Measurements from ENCODE around the gene TMEM87B.
"Not testable (repeated sequence)": the region's sequence is repeated elsewhere in the genome, so short reads cannot be mapped to it uniquely, and the experiment has no call there.

Gene TMEM87B

DNA sequence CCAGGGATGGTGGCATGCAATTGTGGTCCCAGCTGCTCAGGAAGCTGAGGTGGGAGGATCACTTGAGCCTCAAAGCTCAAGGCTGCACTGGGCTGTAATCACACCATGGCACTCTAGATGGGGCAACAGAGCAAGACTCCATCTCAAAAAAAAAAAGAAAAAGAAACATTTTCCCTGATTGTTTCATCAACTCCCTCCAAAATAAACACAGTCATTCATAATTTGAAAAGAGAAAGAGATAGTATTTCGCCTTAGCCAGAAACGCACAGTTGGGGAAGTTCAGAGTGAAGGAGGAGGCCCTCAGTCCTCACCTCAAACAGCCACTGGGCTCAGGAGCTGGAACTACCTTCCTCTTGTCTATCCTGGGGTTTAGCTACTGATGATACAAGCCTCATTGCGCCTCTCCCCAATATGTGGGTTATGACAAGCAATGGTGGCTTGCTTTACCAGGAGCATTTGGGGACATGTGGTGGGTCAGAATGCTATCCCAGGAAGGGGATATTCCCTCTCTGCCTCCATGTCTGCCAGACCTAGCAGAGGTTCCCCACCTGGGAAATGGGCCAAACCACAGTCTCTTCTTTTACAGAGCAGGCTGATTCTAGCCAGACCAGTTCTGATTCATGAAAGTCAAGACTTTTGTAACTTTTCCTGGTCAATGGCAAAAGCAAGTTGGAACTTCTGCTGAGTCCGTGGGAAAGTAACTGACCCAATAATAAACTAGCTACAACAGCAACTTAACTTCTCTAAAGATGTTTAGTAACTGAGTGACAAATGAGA, 22.2 kb upstream of the TMEM87B start:
- no peak for DNase-seq (ENCODE audit: insufficient read length, low spot score)
- TF ChIP-seq, protein P1, sequence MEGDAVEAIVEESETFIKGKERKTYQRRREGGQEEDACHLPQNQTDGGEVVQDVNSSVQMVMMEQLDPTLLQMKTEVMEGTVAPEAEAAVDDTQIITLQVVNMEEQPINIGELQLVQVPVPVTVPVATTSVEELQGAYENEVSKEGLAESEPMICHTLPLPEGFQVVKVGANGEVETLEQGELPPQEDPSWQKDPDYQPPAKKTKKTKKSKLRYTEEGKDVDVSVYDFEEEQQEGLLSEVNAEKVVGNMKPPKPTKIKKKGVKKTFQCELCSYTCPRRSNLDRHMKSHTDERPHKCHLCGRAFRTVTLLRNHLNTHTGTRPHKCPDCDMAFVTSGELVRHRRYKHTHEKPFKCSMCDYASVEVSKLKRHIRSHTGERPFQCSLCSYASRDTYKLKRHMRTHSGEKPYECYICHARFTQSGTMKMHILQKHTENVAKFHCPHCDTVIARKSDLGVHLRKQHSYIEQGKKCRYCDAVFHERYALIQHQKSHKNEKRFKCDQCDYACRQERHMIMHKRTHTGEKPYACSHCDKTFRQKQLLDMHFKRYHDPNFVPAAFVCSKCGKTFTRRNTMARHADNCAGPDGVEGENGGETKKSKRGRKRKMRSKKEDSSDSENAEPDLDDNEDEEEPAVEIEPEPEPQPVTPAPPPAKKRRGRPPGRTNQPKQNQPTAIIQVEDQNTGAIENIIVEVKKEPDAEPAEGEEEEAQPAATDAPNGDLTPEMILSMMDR (IDR thresholded peaks at IDR 0.05; ENCODE audit: insufficient read depth, missing control alignments): no peak
- FAIRE-seq: no peak

DNA sequence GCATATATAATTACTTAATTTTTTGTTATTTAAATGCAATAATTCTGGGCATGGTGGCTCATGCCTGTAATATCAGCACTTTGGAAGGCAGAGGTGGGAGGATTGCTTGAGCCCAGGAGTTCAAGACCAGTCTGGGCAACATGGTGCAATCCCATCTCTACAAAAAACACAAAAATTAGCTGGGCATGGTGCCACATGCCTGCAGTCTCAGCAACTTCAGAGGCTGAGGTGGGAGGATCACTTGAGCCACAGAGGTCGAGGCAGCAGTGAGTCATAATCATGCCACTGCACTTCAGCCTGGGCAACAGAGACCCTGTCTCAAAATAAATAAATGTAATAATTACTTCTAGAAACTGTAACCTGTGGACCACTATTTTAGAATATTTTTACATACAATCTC, 21.5 kb upstream of the TMEM87B start:
- TF ChIP-seq, protein P1 (IDR thresholded peaks at IDR 0.05; ENCODE audit: insufficient read depth, missing control alignments): no peak
- DNase-seq (ENCODE audit: insufficient read length, low spot score): no peak
- no peak for FAIRE-seq

DNA sequence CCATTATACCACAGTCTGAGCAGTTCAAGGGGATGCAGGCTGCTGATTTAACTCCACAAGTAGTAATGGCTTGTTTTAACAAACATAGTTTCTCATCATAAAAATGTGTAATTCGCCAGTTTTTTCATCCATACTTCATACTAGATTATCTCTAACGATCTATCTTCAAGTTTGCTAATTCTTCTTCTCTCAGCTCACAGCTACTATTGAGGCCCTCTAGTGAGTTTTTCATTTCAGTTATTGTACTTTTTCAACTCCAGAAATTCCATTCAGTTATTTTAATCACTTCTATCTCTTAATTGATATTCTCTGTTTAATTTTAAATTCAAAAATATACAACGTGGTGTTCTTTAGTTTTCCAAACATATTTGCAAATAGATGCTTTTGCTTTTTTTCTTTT, 20.1 kb upstream of the TMEM87B start:
- FAIRE-seq (no peak), DNase-seq (ENCODE audit: insufficient read length, low spot score) (no peak)
- TF ChIP-seq, protein P1 (IDR thresholded peaks at IDR 0.05; ENCODE audit: insufficient read depth, missing control alignments): no peak

DNA sequence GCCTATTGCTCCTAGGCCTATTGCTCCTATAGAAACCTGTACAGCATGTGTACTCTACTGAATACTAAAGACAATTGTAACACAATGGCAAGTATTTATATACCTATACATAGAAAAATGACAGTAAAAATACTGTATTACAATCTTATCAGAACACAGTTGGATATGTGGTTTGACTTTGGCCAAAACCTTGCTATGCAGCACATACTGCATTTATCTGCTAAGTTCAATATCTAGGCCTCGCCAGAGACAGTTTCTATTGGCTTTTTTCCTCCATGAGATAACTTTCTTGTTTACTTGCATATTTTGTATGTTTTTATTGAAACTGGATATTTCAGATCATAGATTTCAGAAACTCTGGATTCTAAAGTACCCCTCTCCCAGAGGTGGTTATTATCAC, 19.3 kb upstream of the TMEM87B start:
- DNase-seq (ENCODE audit: insufficient read length, low spot score) (no peak), FAIRE-seq (no peak)
- TF ChIP-seq, protein P1 (IDR thresholded peaks at IDR 0.05; ENCODE audit: insufficient read depth, missing control alignments): no peak

DNA sequence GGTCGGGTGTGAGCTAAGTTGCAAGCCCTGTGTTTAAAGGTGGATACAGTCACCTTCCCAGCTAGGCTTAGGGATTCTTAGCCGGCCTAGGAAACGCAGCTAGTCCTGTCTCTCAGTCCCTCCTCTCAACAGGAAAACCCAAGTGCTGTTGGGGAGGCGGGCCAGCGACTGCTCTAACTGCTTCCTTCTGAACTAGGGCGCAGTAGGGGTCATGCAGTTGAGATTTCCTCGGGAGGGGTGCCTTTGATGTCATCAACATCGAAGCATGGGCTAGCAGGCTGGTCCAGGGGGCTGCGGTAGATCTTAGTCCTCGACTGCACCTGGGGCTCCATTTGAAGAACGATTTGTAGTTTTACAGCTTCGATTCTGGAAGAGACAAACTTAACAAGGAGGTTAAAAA, 15.5 kb upstream of the TMEM87B start:
- not testable (repeated sequence) for FAIRE-seq; DNase-seq (ENCODE audit: insufficient read length, low spot score)

DNA sequence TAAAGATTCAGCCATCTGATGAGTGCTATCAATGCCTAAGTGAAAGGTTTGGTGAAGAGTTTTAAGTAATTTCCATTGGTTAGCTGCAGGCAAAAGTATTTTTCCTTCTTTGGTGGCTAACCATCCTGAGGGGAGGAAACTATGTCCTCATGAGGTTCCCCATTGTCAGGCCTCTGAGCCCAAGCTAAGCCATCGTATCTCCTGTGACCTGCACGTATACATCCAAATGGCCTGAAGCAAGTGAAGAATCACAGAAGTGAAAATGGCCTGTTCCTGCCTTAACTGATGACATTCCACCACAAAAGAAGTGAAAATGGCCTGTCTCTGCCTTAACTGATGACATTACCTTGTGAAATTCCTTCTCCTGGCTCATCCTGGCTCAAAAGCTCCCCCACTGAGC, 15.0 kb upstream of the TMEM87B start:
- not testable (repeated sequence) for FAIRE-seq

DNA sequence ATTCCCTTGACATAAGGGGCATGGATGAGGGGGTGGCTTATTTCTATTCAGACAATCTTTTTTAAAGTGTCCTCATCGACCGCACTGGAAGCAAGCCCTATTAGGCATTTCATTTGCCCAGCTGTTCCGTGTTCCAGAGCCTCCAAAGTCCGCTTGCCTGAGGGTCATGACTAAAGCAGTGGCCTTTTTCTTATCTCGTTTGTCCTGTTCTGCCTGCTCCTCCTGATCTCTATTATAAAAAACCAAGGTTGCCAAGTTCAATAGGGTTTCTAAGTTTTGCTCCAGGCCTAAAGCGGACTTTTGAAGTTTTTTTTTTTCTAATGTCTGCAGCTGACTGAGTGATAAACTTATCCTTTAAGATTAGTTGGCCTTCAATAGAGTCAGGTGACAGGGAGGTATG, 13.6 kb upstream of the TMEM87B start:
- FAIRE-seq; DNase-seq (ENCODE audit: insufficient read length, low spot score): not testable (repeated sequence)

More for the DNA sequence above, 15.0 kb upstream of the TMEM87B start:
- DNase-seq (ENCODE audit: insufficient read length, low spot score): not testable (repeated sequence)

DNA sequence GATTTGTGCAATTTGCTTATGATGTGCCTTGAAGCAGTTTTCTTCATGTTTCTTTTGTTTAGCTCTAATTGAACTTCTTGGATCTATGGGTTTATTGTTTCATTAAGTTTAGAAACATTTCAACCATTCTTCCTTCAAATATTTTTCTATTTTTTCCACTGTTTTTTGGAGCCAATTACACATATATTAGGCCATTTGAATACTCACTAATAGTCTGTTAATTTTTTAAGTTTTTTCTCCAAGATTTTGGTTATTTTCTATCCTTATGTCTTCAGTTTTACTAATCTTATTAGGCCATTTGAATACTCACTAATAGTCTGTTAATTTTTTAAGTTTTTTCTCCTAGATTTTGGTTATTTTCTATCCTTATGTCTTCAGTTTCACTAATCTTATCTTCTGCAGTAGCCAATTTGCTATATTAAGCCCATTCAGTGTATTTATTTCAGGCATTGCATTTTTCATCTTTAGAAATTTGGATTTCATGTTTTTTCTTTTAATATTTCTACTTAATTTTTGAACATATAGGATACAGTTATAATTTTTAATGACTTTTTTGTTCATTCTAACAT, 9.5 kb upstream of the TMEM87B start:
- FAIRE-seq (no peak), DNase-seq (ENCODE audit: insufficient read length, low spot score) (no peak)
- TF ChIP-seq, protein P1 (IDR thresholded peaks at IDR 0.05; ENCODE audit: insufficient read depth, missing control alignments): no peak

DNA sequence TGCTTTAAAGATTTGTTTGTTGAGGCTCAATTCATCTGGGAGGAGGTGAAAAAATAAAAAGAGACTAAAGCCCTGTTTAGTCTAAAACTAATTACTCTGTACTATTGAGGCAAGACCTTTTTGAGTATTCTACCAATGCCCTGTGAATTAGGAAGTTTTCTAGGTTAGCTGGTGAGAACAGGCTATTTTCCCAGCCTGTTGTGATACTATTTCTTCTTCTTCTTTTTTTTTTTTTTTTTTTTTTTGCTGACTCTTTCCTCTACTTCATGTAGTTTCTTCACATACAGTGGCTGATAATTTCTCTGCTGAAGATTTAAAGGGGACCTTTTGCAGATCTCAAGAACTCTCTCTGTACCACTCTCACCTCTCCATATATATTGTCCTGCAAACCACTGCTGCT, 8.8 kb upstream of the TMEM87B start:
- FAIRE-seq (no peak), DNase-seq (ENCODE audit: insufficient read length, low spot score) (no peak)
- TF ChIP-seq, protein P1 (IDR thresholded peaks at IDR 0.05; ENCODE audit: insufficient read depth, missing control alignments): no peak

Measured in D721Med (cell line).